BJ (cell line): ENCODE measurements around the gene IQCE. TPM values are rescaled to one million over a fixed set of nuclear protein-coding genes. Genes with fewer than 3 reads are reported as not detected.

Experiments used
- CTCF ChIA-PET: fragments of 350-600 bp; formaldehyde crosslinking; extraction: SDS; loops from one replicate; lab custom pipeline; 2021; ENCODE audit warnings: antibody characterized with exemption, inconsistent platforms; lab: Yijun Ruan, JAX
- POLR2A ChIA-PET: fragments of 300-600 bp; sonication (Branson Sonifier 250); formaldehyde crosslinking; extraction: SDS; loops from one replicate; lab custom pipeline; 2021; ENCODE audit warnings: antibody characterized with exemption; lab: Charles Lee
- DNase-seq: peaks from one replicate; pipeline ENCODE4 v3.0.0-alpha.2; 2011; ENCODE audit warnings: low read depth
- H3K27me3 ChIP-seq: 2 replicates; pipeline ENCODE4 v1.6.0; 2011; ENCODE audit warnings: low read length; ENCODE audit not compliant: control insufficient read depth, insufficient read depth
- H3K36me3 ChIP-seq: 2 replicates; pipeline ENCODE4 v1.5.1; 2011; ENCODE audit warnings: low read length; ENCODE audit not compliant: control insufficient read depth, insufficient read depth
- H3K4me3 ChIP-seq: 2 replicates; pipeline ENCODE4 v1.5.1; 2011; ENCODE audit warnings: low read depth, mild to moderate bottlenecking, control low read depth, low read length
- polyA plus RNA-seq: library from polyadenylated mRNA; depleted of rRNA; stranded (reverse); fragments of >200 nt; gene quantifications from 2 replicates; pipeline ENCODE4 v1.2.3, GENCODE V29; 2011; rRNA removed
- small RNA-seq: library from RNA; depleted of rRNA; stranded (forward); fragments of <200 nt; gene quantifications from one replicate; pipeline ENCODE3, GENCODE V24; 2012; ENCODE audit warnings: low replicate concordance, low read depth; ENCODE audit not compliant: insufficient read length
- TF ChIP-seq, protein P1 (sequence below): IDR thresholded peaks from 2 replicates; pipeline ENCODE4 v1.5.1; 2011; ENCODE audit warnings: low read depth, mild to moderate bottlenecking, control low read depth, inconsistent platforms, low read length, moderate library complexity; ENCODE audit not compliant: insufficient read depth

The IQCE gene
- polyA plus RNA-seq, 1 experiment: 9.9 TPM

DNA sequence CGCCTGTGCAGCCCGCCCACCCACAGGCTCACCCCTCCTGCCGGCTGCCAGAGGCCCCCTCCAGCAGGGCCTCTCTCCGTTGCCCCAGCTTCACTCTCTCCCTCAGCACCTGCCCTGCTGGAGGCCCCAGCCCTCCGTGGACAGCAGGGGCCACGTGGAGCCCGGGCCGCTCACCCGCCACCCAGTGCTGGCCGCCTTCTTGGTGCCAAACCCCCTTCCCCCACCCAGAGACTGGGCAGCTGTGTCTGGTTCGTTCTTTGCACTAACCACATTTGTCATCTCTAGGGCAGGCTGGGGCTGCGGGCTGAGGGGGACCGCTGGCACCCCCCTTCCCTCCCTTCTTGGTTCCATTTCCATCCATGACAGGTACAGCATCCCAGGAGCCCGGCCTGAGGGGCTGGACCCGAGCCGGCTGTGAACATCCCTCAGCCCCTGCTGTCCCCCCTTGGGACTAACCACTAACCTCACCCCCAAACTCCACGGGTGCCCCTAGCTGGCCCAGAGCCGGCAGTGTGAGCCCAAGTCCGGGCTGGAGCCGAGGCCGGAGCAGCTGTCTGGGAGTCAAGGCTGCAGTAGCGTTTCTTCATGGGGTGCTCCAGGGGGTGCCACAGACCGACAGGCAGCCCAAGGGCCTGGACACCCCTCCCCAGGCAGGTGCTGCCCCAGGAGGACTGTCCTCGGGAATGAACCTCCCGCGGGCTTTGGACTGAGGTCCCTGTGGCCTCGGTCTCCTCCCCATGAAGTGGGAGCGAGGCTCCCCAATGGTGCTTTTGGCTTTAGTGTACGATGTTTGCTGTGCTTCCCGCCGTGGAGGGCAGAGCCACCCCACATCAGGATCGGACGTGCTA, 103.7 kb downstream of the IQCE start:
- no peak overlapping the region for H3K4me3 ChIP-seq
- H3K27me3 ChIP-seq: no peaks in the 10 kb centered on the region
- ChIA-PET POLR2A (no interaction called here), CTCF (interaction anchor here (1.0 to 1.6 kb wide), 2 partner anchors 8 to 9 kb away, joined by 3 to 5 read pairs; no protein-coding TSS in a partner anchor)
- H3K36me3 ChIP-seq: peaks cover 29% of the 10 kb centered on the region
- TF ChIP-seq, protein P1, sequence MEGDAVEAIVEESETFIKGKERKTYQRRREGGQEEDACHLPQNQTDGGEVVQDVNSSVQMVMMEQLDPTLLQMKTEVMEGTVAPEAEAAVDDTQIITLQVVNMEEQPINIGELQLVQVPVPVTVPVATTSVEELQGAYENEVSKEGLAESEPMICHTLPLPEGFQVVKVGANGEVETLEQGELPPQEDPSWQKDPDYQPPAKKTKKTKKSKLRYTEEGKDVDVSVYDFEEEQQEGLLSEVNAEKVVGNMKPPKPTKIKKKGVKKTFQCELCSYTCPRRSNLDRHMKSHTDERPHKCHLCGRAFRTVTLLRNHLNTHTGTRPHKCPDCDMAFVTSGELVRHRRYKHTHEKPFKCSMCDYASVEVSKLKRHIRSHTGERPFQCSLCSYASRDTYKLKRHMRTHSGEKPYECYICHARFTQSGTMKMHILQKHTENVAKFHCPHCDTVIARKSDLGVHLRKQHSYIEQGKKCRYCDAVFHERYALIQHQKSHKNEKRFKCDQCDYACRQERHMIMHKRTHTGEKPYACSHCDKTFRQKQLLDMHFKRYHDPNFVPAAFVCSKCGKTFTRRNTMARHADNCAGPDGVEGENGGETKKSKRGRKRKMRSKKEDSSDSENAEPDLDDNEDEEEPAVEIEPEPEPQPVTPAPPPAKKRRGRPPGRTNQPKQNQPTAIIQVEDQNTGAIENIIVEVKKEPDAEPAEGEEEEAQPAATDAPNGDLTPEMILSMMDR: no peak
- DNase-seq: no peak

DNA sequence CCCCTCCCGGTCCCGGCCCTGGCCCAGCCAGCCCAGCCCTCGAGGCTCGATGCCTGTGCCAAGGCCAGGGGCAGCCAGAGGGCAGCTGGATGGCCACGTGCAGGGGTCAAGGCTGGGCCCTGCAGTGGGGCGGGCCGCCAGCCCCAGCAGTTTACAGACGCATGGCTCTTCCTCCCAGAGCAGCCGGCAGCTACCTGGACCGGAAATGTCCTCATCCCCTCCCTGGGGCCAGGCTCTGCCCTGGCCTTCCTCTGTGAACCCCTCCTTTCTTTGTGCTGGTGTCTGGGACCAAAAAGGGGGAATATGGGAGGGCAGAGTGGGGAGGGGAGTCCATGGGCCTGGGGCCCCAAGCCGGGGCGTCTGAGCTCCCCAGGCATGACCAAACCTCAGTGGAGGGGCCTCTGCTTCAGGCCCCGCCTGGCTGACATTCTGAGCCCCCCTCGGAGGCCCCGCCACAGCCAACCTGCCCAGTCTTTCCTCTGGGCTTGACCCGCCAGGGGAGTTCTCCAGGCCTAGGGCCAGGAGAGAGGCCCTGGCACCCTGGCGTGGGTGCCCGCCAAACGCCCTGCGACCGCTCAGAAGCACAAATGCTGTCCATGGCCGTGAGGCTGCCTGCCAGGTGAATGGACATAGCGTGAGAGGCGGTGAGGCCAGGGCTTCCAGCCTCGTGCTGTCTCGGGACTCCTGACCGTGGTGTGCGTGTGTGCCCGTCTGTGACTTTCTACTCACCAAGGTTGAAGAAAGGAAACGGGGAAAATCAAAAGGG, 104.5 kb downstream of the IQCE start:
- Histone ChIP-seq H3K4me3 (no peak overlapping the region), H3K36me3 (peaks cover 23% of the 10 kb centered on the region), H3K27me3 (no peaks in the 10 kb centered on the region)
- ChIA-PET CTCF (interaction anchor here (1.6 kb wide), 1 partner anchor 9 kb away, joined by 5 read pairs; no protein-coding TSS in a partner anchor), POLR2A (no interaction called here)
- TF ChIP-seq, protein P1: no peak
- no peak for DNase-seq

DNA sequence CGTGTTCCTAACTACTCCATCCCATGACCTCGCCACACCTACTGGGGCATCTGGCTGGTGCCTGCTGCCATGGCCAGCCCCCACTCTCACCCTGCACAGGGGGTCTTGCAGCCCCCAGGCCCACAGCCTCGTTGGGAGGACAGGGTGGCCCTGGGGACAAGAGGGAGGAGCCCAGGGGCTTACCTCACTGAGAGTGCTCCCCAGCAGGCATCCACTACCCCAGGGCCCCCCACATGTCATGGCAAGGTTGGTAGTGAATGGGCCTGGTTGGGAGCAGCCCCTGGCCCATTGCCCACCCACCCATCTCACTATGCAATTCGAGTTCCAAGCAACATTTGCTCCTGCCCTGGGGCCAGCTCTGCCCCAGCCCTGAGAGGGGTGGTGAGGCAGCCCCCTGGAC, 105.2 kb downstream of the IQCE start:
- Histone ChIP-seq H3K36me3 (peaks cover 18% of the 10 kb centered on the region), H3K27me3 (no peaks in the 10 kb centered on the region), H3K4me3 (no peak overlapping the region)
- POLR2A ChIA-PET: no interaction called here
- TF ChIP-seq, protein P1: no peak
- no peak for DNase-seq
- CTCF ChIA-PET: interaction anchor here (1.6 kb wide), 1 partner anchor 10 kb away, joined by 5 read pairs; no protein-coding TSS in a partner anchor

Small RNAs within 50 kb of the gene (small RNA-seq; reads per million reads assigned to genes)
- not detected for gene MIR4648

Other genes with a start within 250 kb of the IQCE start
- 36.9 and 62.1 TPM in 2 replicates for gene SNX8, start 244.5 kb upstream of the IQCE start, polyA plus RNA-seq
- 92.7 and 106 TPM in 2 replicates for gene EIF3B, start 204.2 kb upstream of the IQCE start, polyA plus RNA-seq
- gene CHST12, start 155.4 kb upstream of the IQCE start, polyA plus RNA-seq: 8.6 and 18.4 TPM in 2 replicates
- not detected in 2 replicates for gene GRIFIN, start 82.6 kb upstream of the IQCE start, polyA plus RNA-seq
- 2.0 and 3.1 TPM in 2 replicates for gene LFNG, start 39.2 kb upstream of the IQCE start, polyA plus RNA-seq
- gene BRAT1, start 3.5 kb upstream of the IQCE start, polyA plus RNA-seq: 9.1 and 17.9 TPM in 2 replicates
- 33.0 and 55.7 TPM in 2 replicates for gene TTYH3, start 73.0 kb downstream of the IQCE start, polyA plus RNA-seq
- gene AMZ1, start 129.2 kb downstream of the IQCE start, polyA plus RNA-seq: 2.9 and 3.7 TPM in 2 replicates